WERI-Rb-1 (cell line): ENCODE measurements around the gene WNK3.
"Not testable (repeated sequence)": the region's sequence is repeated elsewhere in the genome, so short reads cannot be mapped to it uniquely, and the experiment has no call there.

Experiments used
- DNase-seq: peaks from one replicate; pipeline ENCODE4 v3.0.0-alpha.2; 2020
- H3K27ac ChIP-seq: fragments of 250-450 bp; sonication (Bioruptor Pico); 2 replicates; pipeline ENCODE4 v1.5.1; 2020; ENCODE audit warnings: mild to moderate bottlenecking, moderate library complexity
- H3K27me3 ChIP-seq: fragments of 250-450 bp; sonication (Bioruptor Pico); 2 replicates; pipeline ENCODE4 v1.5.1; 2021; ENCODE audit warnings: mild to moderate bottlenecking, low read depth, moderate library complexity; ENCODE audit not compliant: insufficient read depth, severe bottlenecking
- H3K36me3 ChIP-seq: fragments of 250-450 bp; sonication (Bioruptor Pico); 2 replicates; pipeline ENCODE4 v1.5.1; 2020; ENCODE audit warnings: mild to moderate bottlenecking, moderate library complexity
- H3K4me3 ChIP-seq: 2 replicates; pipeline ENCODE4 v1.5.1; 2011; ENCODE audit warnings: low read depth, mild to moderate bottlenecking, control low read depth, low read length
- H3K9me3 ChIP-seq: fragments of 250-450 bp; sonication (Bioruptor Pico); 2 replicates; pipeline ENCODE4 v1.5.1; 2021; ENCODE audit warnings: mild to moderate bottlenecking, moderate library complexity; ENCODE audit not compliant: severe bottlenecking
- TF ChIP-seq, protein P1 (sequence below): IDR thresholded peaks from 2 replicates; pipeline ENCODE4 v1.5.1; 2011; ENCODE audit warnings: low read depth, mild to moderate bottlenecking, control low read depth, inconsistent platforms, low read length

Gene WNK3

DNA sequence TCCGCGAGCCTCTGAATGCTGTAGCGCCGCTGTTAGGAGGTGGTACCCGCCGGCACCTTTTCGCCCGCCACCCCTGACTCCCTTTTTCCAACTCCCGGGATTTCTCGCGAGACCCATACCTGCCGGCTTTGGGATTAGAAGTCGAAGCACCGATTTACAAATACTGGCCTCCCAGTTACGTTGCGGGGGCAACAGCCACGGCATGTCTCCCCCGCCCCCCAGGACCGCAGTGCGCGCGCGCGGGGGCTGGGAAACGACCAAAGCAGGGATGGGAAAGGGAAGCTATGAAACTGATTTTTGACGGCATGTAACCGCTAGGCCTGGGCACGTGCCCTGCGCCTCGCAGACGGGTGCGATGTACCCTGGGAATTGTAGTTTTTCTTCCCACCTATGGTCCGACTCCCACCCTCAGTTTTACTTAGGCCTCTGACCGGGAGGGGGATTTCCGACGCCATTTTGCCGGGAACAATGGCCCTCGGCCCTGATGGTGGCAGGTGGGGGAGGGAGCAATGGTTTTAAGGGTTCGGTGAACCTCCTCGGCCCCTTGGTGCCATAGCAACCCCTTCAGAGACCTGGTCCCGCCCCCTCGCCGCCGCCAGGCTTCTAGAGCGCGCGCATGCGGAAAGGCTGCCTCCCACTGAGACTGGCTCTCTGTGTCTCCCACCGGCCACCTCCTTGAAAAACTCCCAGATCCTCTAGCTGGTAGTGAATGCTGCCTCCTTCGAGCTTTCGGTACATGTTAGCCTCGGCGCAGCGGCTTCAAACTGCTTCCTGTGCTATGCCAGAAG is 772 bp upstream of the WNK3 start:
- Histone ChIP-seq H3K27me3 (peaks cover 14% of the 10 kb centered on the region), H3K9me3 (no peaks in the 10 kb centered on the region), H3K27ac (peak overlapping the region; percentile 95), H3K4me3 (peak overlapping the region; percentile 68), H3K36me3 (no peaks in the 10 kb centered on the region)
- peak; percentile 87 for DNase-seq
- TF ChIP-seq, protein P1, sequence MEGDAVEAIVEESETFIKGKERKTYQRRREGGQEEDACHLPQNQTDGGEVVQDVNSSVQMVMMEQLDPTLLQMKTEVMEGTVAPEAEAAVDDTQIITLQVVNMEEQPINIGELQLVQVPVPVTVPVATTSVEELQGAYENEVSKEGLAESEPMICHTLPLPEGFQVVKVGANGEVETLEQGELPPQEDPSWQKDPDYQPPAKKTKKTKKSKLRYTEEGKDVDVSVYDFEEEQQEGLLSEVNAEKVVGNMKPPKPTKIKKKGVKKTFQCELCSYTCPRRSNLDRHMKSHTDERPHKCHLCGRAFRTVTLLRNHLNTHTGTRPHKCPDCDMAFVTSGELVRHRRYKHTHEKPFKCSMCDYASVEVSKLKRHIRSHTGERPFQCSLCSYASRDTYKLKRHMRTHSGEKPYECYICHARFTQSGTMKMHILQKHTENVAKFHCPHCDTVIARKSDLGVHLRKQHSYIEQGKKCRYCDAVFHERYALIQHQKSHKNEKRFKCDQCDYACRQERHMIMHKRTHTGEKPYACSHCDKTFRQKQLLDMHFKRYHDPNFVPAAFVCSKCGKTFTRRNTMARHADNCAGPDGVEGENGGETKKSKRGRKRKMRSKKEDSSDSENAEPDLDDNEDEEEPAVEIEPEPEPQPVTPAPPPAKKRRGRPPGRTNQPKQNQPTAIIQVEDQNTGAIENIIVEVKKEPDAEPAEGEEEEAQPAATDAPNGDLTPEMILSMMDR = no peak

GRCh38 chrX:54352677-54353076 is 5.2 kb downstream of the WNK3 start:
- H3K27me3 ChIP-seq = peaks cover 4% of the 10 kb centered on the region
- no peak for DNase-seq
- TF ChIP-seq, protein P1 = no peak

GRCh38 chrX:54337383-54337782 is 20.5 kb downstream of the WNK3 start:
- H3K27me3 ChIP-seq, DNase-seq, H3K27ac ChIP-seq, H3K4me3 ChIP-seq, H3K36me3 ChIP-seq, H3K9me3 ChIP-seq: not testable (repeated sequence)

More at GRCh38 chrX:54352677-54353076, 5.2 kb downstream of the WNK3 start:
- H3K36me3 ChIP-seq = no peaks in the 10 kb centered on the region
- no peak overlapping the region for H3K27ac ChIP-seq
- no peak overlapping the region for H3K4me3 ChIP-seq
- peaks cover 10% of the 10 kb centered on the region for H3K9me3 ChIP-seq

DNA sequence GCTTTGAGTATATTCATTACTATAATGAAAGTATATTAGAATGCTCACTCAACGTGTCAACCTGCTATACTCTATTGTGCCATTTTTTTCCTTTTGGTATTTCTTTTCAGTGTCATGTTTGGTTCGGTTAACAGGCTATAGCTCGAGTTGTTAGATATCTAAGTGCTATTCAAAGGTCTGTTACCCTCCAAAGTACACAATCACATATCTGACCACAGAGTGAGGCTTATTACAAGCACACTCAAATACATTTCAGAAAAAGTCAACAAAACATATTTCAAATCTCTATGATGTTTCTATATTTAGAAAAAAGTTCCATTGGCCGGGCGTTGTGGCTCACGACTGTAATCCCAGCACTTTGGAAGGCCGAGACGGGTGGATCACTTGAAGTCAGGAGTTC is 32.8 kb downstream of the WNK3 start:
- H3K36me3 ChIP-seq = no peaks in the 10 kb centered on the region
- no peak for DNase-seq
- TF ChIP-seq, protein P1 = no peak
- no peak overlapping the region for H3K4me3 ChIP-seq
- H3K27me3 ChIP-seq = no peaks in the 10 kb centered on the region
- no peaks in the 10 kb centered on the region for H3K9me3 ChIP-seq
- H3K27ac ChIP-seq = no peak overlapping the region

DNA sequence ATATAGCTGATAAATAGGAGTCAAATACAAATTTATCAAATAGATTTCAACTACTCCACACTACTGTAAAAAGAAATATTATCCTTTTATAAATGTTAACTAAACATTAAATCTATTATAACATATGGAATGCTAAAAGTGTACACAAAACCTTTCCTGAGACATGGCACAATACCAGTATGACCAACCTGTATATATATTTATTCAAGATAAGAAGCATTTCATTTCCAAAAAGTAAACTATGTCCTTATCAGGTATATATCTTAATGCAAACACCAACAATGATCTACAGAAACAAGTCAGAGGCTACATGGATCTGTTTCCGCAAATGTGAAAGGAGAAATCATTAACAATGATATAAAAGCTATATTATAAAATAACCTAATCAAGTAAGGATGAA is 37.8 kb downstream of the WNK3 start:
- no peaks in the 10 kb centered on the region for H3K9me3 ChIP-seq
- H3K4me3 ChIP-seq = no peak overlapping the region
- no peak overlapping the region for H3K27ac ChIP-seq
- DNase-seq = no peak
- H3K27me3 ChIP-seq = peaks cover 4% of the 10 kb centered on the region
- H3K36me3 ChIP-seq = no peaks in the 10 kb centered on the region
- TF ChIP-seq, protein P1 = no peak

- 0 out of 2 replicates have a peak, but pooled peaks cover 5% of the 10 kb centered on the region for H3K36me3 ChIP-seq
- TF ChIP-seq, protein P1 = no peak
- no peak for DNase-seq
Observed at GRCh38 chrX:54306379-54306778, 51.5 kb downstream of the WNK3 start.

More at GRCh38 chrX:54306379-54306778, 51.5 kb downstream of the WNK3 start:
- Histone ChIP-seq H3K9me3 (no peaks in the 10 kb centered on the region), H3K4me3 (no peak overlapping the region), H3K27me3 (no peaks in the 10 kb centered on the region), H3K27ac (no peak overlapping the region)
